Liver (tissue), 9 donors: ENCODE results near the gene INPP5A. TPM values are rescaled to one million over a fixed set of nuclear protein-coding genes. Genes with fewer than 3 reads are reported as not detected.

Experiments
- DNase-seq: peaks from one replicate; pipeline ENCODE4 v3.0.0-alpha.2; 2017; ENCODE audit warnings: low spot score
- H3K27ac ChIP-seq, 2 donors: one replicate each; pipeline ENCODE4 v1.7.0; 2013; ENCODE audit warnings: inconsistent platforms in 2 of 2, low read length in 2 of 2, control low read depth in 1 of 2, low read depth in 1 of 2, mild to moderate bottlenecking in 1 of 2
- H3K27me3 ChIP-seq, 4 donors: one replicate each; pipeline versions ENCODE4 v1.6.1 to v1.7.0; 2013; ENCODE audit warnings: low read length in 3 of 4, inconsistent platforms in 1 of 4, mild to moderate bottlenecking in 1 of 4, moderate library complexity in 1 of 4; ENCODE audit not compliant: control insufficient read depth in 4 of 4, insufficient read depth in 4 of 4
- H3K36me3 ChIP-seq, 4 donors: one replicate each; pipeline versions ENCODE4 v1.6.1 to v1.7.0; 2013; ENCODE audit warnings: low read length in 3 of 4, mild to moderate bottlenecking in 3 of 4, low read depth in 1 of 4, moderate library complexity in 1 of 4; ENCODE audit not compliant: control insufficient read depth in 4 of 4, insufficient read depth in 3 of 4
- H3K4me1 ChIP-seq, 4 donors: one replicate each; pipeline versions ENCODE4 v1.6.1 to v1.7.0; 2013; ENCODE audit warnings: low read length in 3 of 4, mild to moderate bottlenecking in 3 of 4, moderate library complexity in 1 of 4; ENCODE audit not compliant: control insufficient read depth in 4 of 4, insufficient read depth in 4 of 4
- H3K4me3 ChIP-seq, 3 donors: one replicate each; pipeline versions ENCODE4 v1.6.1 to v1.7.0; 2013; ENCODE audit warnings: low read length in 3 of 3, control low read depth in 1 of 3, low read depth in 1 of 3, mild to moderate bottlenecking in 1 of 3
- H3K9ac ChIP-seq, 2 donors: one replicate each; pipeline ENCODE4 v1.7.0; 2013; ENCODE audit warnings: low read length in 2 of 2, mild to moderate bottlenecking in 2 of 2, moderate library complexity in 2 of 2, control low read depth in 1 of 2, low read depth in 1 of 2
- H3K9me3 ChIP-seq, 4 donors: one replicate each; pipeline versions ENCODE4 v1.6.1 to v1.7.0; 2013; ENCODE audit warnings: low read length in 3 of 4; ENCODE audit not compliant: control insufficient read depth in 4 of 4
- ATF3 ChIP-seq: IDR thresholded peaks from 2 replicates; pipeline ENCODE4 v1.6.1; 2016; ENCODE audit warnings: antibody characterized with exemption
- EGR1 ChIP-seq, 2 donors: IDR thresholded peaks; 2 replicates each; pipeline ENCODE4 v1.6.1; 2016 to 2018; ENCODE audit warnings: antibody characterized with exemption in 2 of 2, low read depth in 2 of 2
- FOXA1 ChIP-seq: IDR thresholded peaks from 2 replicates; pipeline ENCODE4 v1.6.1; 2016; ENCODE audit warnings: antibody characterized with exemption
- FOXA2 ChIP-seq: IDR thresholded peaks from 2 replicates; pipeline ENCODE4 v1.6.1; 2016; ENCODE audit warnings: antibody characterized with exemption
- GABPA ChIP-seq, 2 donors: IDR thresholded peaks in 1 of 2; conservative IDR thresholded peaks in 1 of 2; 2 replicates each; pipeline ENCODE4 v1.6.1; 2016; ENCODE audit warnings: antibody characterized with exemption in 2 of 2, mild to moderate bottlenecking in 1 of 2, moderate library complexity in 1 of 2
- HNF4A ChIP-seq, 2 donors: conservative IDR thresholded peaks; 2 replicates each; pipeline ENCODE4 v1.6.1; 2016; ENCODE audit warnings: antibody characterized with exemption in 2 of 2, mild to moderate bottlenecking in 2 of 2
- HNF4G ChIP-seq: IDR thresholded peaks from 2 replicates; pipeline ENCODE4 v1.6.1; 2016; ENCODE audit warnings: antibody characterized with exemption
- JUND ChIP-seq, 2 donors: IDR thresholded peaks; 2 replicates each; pipeline ENCODE4 v1.6.1; 2016; ENCODE audit warnings: antibody characterized with exemption in 2 of 2
- NR2F2 ChIP-seq: IDR thresholded peaks from 2 replicates; pipeline ENCODE4 v1.6.1; 2016; ENCODE audit warnings: antibody characterized with exemption
- RAD21 ChIP-seq, 2 donors: IDR thresholded peaks; 2 replicates each; pipeline ENCODE4 v1.6.1; 2016; ENCODE audit warnings: antibody characterized with exemption in 2 of 2, mild to moderate bottlenecking in 2 of 2
- RXRA ChIP-seq, 2 donors: IDR thresholded peaks; 2 replicates each; pipeline ENCODE4 v1.6.1; 2017 to 2018; ENCODE audit warnings: antibody characterized with exemption in 2 of 2, mild to moderate bottlenecking in 1 of 2
- TAF1 ChIP-seq: conservative IDR thresholded peaks from 2 replicates; pipeline ENCODE4 v1.6.1; 2016; ENCODE audit warnings: antibody characterized with exemption, mild to moderate bottlenecking
- YY1 ChIP-seq: IDR thresholded peaks from 2 replicates; pipeline ENCODE4 v1.6.1; 2016; ENCODE audit warnings: antibody characterized with exemption, mild to moderate bottlenecking
- WGBS: extraction: QIAGEN DNeasy Blood & Tissue Kit; methylation state at CpG from one replicate; pipeline ENCODE4 v1.1.7; 2013; 5-methylcytosine and 5-hydroxymethylcytosine counted together
- polyA plus RNA-seq, 2 donors: library from polyadenylated mRNA; stranded (reverse) in 1 of 2; unstranded in 1 of 2; fragments of 200-250 nt in 1 of 2; fragments of >200 nt in 1 of 2; fragmentation: Nextera tagmentation in 1 of 2; extraction: Ambion mirVana in 1 of 2; gene quantifications; one replicate each; pipeline versions ENCODE4 v1.2.1 to v1.2.3, GENCODE V29; 2013 to 2015
- total RNA-seq, 2 donors: library from RNA; depleted of rRNA; stranded (reverse); fragments of >200 nt; gene quantifications; one replicate each; pipeline ENCODE4 v1.2.3, GENCODE V29; 2014
- TF ChIP-seq, protein P1 (sequence below): fragments of 150-350 bp; IDR thresholded peaks from 2 replicates; pipeline ENCODE4 v1.5.1; 2017; ENCODE audit warnings: improper control_type of control experiment, low read depth, low read length; ENCODE audit not compliant: missing input control
- TF ChIP-seq, protein P2 (sequence below): IDR thresholded peaks from 2 replicates; pipeline ENCODE4 v1.6.1; 2016; ENCODE audit warnings: antibody characterized with exemption
- TF ChIP-seq, protein P3 (sequence below): IDR thresholded peaks from 2 replicates; pipeline ENCODE4 v1.6.1; 2016; ENCODE audit warnings: antibody characterized with exemption
- TF ChIP-seq, protein P4 (sequence below): IDR thresholded peaks from 2 replicates; pipeline ENCODE4 v1.6.1; 2016; ENCODE audit warnings: antibody characterized with exemption, mild to moderate bottlenecking
- donor health status: healthy.
- donor health status: healthy.
- donor health status: healthy.
- donor health status: healthy.
- donor health status: healthy.

Gene INPP5A
- total and polyA plus RNA-seq, 4 donors: 4.3 to 26.5 (median 10.9) TPM

- Histone ChIP-seq H3K9ac (no peak overlapping the region), H3K27me3 (no peaks in the 10 kb centered on the region), H3K27ac (no peak overlapping the region), H3K4me1 (peaks cover 0 to 3% (median 0%) of the 10 kb centered on the region in 4 donors), H3K36me3 (no peaks in the 10 kb centered on the region), H3K9me3 (no peaks in the 10 kb centered on the region), H3K4me3 (no peak overlapping the region)
- TF ChIP-seq RAD21 (IDR thresholded peaks at IDR 0.05): no peak
- TF ChIP-seq YY1: no peak
- TF ChIP-seq NR2F2: no peak
- TF ChIP-seq, protein P1, sequence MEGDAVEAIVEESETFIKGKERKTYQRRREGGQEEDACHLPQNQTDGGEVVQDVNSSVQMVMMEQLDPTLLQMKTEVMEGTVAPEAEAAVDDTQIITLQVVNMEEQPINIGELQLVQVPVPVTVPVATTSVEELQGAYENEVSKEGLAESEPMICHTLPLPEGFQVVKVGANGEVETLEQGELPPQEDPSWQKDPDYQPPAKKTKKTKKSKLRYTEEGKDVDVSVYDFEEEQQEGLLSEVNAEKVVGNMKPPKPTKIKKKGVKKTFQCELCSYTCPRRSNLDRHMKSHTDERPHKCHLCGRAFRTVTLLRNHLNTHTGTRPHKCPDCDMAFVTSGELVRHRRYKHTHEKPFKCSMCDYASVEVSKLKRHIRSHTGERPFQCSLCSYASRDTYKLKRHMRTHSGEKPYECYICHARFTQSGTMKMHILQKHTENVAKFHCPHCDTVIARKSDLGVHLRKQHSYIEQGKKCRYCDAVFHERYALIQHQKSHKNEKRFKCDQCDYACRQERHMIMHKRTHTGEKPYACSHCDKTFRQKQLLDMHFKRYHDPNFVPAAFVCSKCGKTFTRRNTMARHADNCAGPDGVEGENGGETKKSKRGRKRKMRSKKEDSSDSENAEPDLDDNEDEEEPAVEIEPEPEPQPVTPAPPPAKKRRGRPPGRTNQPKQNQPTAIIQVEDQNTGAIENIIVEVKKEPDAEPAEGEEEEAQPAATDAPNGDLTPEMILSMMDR: no peak
- TF ChIP-seq, protein P2, sequence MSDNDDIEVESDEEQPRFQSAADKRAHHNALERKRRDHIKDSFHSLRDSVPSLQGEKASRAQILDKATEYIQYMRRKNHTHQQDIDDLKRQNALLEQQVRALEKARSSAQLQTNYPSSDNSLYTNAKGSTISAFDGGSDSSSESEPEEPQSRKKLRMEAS: no peak
- no peak for TF ChIP-seq FOXA1
- no peak for TF ChIP-seq RXRA (IDR thresholded peaks at IDR 0.05)
- no peak for TF ChIP-seq HNF4A (conservative IDR thresholded peaks at IDR 0.05)
- TF ChIP-seq TAF1: no peak
- TF ChIP-seq EGR1 (IDR thresholded peaks at IDR 0.05; ENCODE audit: low read depth in 2 of 2): no peak
- TF ChIP-seq ATF3: no peak
- TF ChIP-seq, protein P3, sequence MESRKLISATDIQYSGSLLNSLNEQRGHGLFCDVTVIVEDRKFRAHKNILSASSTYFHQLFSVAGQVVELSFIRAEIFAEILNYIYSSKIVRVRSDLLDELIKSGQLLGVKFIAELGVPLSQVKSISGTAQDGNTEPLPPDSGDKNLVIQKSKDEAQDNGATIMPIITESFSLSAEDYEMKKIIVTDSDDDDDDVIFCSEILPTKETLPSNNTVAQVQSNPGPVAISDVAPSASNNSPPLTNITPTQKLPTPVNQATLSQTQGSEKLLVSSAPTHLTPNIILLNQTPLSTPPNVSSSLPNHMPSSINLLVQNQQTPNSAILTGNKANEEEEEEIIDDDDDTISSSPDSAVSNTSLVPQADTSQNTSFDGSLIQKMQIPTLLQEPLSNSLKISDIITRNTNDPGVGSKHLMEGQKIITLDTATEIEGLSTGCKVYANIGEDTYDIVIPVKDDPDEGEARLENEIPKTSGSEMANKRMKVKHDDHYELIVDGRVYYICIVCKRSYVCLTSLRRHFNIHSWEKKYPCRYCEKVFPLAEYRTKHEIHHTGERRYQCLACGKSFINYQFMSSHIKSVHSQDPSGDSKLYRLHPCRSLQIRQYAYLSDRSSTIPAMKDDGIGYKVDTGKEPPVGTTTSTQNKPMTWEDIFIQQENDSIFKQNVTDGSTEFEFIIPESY: no peak
- TF ChIP-seq, protein P4, sequence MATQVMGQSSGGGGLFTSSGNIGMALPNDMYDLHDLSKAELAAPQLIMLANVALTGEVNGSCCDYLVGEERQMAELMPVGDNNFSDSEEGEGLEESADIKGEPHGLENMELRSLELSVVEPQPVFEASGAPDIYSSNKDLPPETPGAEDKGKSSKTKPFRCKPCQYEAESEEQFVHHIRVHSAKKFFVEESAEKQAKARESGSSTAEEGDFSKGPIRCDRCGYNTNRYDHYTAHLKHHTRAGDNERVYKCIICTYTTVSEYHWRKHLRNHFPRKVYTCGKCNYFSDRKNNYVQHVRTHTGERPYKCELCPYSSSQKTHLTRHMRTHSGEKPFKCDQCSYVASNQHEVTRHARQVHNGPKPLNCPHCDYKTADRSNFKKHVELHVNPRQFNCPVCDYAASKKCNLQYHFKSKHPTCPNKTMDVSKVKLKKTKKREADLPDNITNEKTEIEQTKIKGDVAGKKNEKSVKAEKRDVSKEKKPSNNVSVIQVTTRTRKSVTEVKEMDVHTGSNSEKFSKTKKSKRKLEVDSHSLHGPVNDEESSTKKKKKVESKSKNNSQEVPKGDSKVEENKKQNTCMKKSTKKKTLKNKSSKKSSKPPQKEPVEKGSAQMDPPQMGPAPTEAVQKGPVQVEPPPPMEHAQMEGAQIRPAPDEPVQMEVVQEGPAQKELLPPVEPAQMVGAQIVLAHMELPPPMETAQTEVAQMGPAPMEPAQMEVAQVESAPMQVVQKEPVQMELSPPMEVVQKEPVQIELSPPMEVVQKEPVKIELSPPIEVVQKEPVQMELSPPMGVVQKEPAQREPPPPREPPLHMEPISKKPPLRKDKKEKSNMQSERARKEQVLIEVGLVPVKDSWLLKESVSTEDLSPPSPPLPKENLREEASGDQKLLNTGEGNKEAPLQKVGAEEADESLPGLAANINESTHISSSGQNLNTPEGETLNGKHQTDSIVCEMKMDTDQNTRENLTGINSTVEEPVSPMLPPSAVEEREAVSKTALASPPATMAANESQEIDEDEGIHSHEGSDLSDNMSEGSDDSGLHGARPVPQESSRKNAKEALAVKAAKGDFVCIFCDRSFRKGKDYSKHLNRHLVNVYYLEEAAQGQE: no peak
- no peak for TF ChIP-seq GABPA (IDR thresholded peaks at IDR 0.05 in 1 of 2, conservative IDR thresholded peaks at IDR 0.05 in 1 of 2)
- no peak for TF ChIP-seq JUND (IDR thresholded peaks at IDR 0.05)
- TF ChIP-seq HNF4G: no peak
- no peak for TF ChIP-seq FOXA2
- DNase-seq: no peak
- 98% methylated on average over 22 of the region's 22 CpGs for WGBS
Observed at GRCh38 chr10:132613566-132614348, 76.2 kb downstream of the INPP5A start.
